ENCODE measurements around the gene ASPG. TPM values are rescaled to one million over a fixed set of nuclear protein-coding genes. Genes with fewer than 3 reads are reported as not detected.

ASPG gene
- polyA plus RNA-seq, 1 donor (not counting 4 experiments of a cell fraction or from before 2014, with no cell fraction given): 0.10 TPM

DNA sequence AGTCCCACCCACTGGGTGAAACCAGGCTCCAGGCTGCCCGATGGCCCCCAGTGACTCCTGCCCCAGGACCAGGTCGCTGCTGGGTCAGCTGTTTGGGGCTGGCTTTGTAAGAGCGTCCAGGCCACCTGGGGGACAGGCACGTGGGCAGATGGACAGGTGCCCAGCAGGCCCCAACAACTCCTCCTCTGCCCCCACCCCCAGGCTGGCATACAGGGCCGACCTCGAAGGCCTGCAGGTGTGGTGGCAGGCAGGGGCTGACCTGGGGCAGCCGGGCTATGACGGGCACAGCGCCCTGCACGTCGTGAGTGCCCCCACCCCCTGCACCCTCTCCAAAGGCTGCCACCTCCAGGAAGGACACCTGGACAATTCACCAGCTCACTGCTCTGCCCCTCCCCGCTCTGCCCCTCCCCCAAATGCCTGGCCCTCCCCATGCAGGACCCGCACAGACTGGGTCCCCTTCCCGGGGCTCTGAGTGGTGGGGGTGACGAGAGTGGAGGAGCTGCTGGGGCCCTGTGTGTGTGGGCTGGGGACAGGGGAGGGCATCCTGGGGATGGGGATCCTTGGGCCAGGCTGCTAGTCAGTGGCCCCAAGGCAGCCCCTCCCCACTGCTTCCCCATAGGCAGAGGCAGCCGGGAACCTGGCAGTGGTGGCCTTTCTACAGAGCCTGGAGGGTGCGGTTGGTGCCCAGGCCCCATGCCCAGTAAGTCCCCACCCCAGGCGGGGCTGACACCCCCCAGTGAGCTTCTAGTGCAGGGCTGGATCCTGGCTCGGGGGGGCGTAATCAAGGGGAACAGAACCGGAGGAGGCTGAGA is 26.0 kb downstream of the ASPG start:
- dilution Hi-C loops (cut with MboI; ENCODE audit: extremely low pct_ligation_motif_present, low sequenced_read_pairs): no loop called here
- H3K27ac ChIP-seq (ENCODE audit: control insufficient read depth, insufficient read depth, low read length): no peak overlapping the region
- peaks cover 22% of the 10 kb centered on the region for H3K4me1 ChIP-seq (ENCODE audit: control insufficient read depth, extremely low read depth, insufficient read depth, low read length)
- H3K9ac ChIP-seq (ENCODE audit: control insufficient read depth, extremely low read depth, insufficient read depth, low read length): no peak overlapping the region
- H3K79me2 ChIP-seq (ENCODE audit: control insufficient read depth, insufficient read depth, low read length): no peaks in the 10 kb centered on the region
- H2AFZ ChIP-seq (ENCODE audit: control insufficient read depth, low read length): no peak overlapping the region
- no peak overlapping the region for H3K4me2 ChIP-seq (ENCODE audit: control insufficient read depth, extremely low read depth, insufficient read depth, low read depth, low read length)
- no peaks in the 10 kb centered on the region for H3K9me3 ChIP-seq (ENCODE audit: control insufficient read depth, low read depth, low read length)
- H3K36me3 ChIP-seq (ENCODE audit: control insufficient read depth in 2 of 2, extremely low read depth in 1 of 2, insufficient read depth in 2 of 2, low read length in 2 of 2): no peaks in the 10 kb centered on the region
- TF ChIP-seq, protein P1, sequence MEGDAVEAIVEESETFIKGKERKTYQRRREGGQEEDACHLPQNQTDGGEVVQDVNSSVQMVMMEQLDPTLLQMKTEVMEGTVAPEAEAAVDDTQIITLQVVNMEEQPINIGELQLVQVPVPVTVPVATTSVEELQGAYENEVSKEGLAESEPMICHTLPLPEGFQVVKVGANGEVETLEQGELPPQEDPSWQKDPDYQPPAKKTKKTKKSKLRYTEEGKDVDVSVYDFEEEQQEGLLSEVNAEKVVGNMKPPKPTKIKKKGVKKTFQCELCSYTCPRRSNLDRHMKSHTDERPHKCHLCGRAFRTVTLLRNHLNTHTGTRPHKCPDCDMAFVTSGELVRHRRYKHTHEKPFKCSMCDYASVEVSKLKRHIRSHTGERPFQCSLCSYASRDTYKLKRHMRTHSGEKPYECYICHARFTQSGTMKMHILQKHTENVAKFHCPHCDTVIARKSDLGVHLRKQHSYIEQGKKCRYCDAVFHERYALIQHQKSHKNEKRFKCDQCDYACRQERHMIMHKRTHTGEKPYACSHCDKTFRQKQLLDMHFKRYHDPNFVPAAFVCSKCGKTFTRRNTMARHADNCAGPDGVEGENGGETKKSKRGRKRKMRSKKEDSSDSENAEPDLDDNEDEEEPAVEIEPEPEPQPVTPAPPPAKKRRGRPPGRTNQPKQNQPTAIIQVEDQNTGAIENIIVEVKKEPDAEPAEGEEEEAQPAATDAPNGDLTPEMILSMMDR (optimal IDR thresholded peaks at IDR 0.05 in 1 of 3, IDR thresholded peaks at IDR 0.05 in 1 of 3, conservative IDR thresholded peaks at IDR 0.05 in 1 of 3; ENCODE audit: extremely low read depth in 1 of 3, insufficient read depth in 2 of 3, low read length in 3 of 3): no peak
- no peak for TF ChIP-seq EZH2 (IDR thresholded peaks at IDR 0.05; ENCODE audit: low read length)
- FAIRE-seq (no peak), DNase-seq (ENCODE audit: low read depth, low spot score) (no peak)
- H3K4me3 ChIP-seq (ENCODE audit: control insufficient read depth in 2 of 3, extremely low read depth in 1 of 3, insufficient read depth in 2 of 3, low read depth in 1 of 3, low read length in 3 of 3): no peak overlapping the region
- peaks cover 3% of the 10 kb centered on the region for H4K20me1 ChIP-seq (ENCODE audit: control insufficient read depth, extremely low read depth, insufficient read depth, low read length)
- no peaks in the 10 kb centered on the region for H3K27me3 ChIP-seq (ENCODE audit: control insufficient read depth, extremely low read depth, insufficient read depth, low read length)
- no peaks in the 10 kb centered on the region for H3K9me1 ChIP-seq (ENCODE audit: control insufficient read depth, extremely low read depth, insufficient read depth, low read length)

DNA sequence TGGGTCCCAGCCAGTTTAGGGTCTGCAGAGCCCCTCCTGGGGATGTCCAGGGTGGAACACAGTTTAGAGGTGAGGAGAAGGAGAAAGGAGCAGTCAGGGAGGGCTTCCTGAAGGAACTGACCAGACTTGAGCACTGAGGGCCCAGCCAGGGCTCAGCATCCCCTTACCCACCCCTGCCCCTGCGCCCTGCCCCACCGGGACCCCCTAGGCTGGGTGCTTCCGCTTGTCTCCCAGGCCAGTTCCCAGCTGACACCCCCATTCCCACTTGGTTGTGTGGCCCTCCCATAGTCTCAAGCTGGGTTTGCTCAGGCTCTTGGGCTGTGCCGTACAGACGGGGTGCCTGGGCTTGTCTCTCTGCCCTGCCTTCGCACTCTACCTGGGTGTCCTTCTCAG is 26.6 kb downstream of the ASPG start:
- Histone ChIP-seq H3K4me3 (ENCODE audit: control insufficient read depth in 2 of 3, extremely low read depth in 1 of 3, insufficient read depth in 2 of 3, low read depth in 1 of 3, low read length in 3 of 3) (no peak overlapping the region), H3K27ac (ENCODE audit: control insufficient read depth, insufficient read depth, low read length) (no peak overlapping the region), H3K79me2 (ENCODE audit: control insufficient read depth, insufficient read depth, low read length) (no peaks in the 10 kb centered on the region), H3K4me2 (ENCODE audit: control insufficient read depth, extremely low read depth, insufficient read depth, low read depth, low read length) (no peak overlapping the region), H3K36me3 (ENCODE audit: control insufficient read depth in 2 of 2, extremely low read depth in 1 of 2, insufficient read depth in 2 of 2, low read length in 2 of 2) (no peaks in the 10 kb centered on the region), H3K9ac (ENCODE audit: control insufficient read depth, extremely low read depth, insufficient read depth, low read length) (no peak overlapping the region), H2AFZ (ENCODE audit: control insufficient read depth, low read length) (no peak overlapping the region), H3K4me1 (ENCODE audit: control insufficient read depth, extremely low read depth, insufficient read depth, low read length) (peaks cover 22% of the 10 kb centered on the region), H4K20me1 (ENCODE audit: control insufficient read depth, extremely low read depth, insufficient read depth, low read length) (peaks cover 3% of the 10 kb centered on the region), H3K27me3 (ENCODE audit: control insufficient read depth, extremely low read depth, insufficient read depth, low read length) (peaks cover 1% of the 10 kb centered on the region), H3K9me1 (ENCODE audit: control insufficient read depth, extremely low read depth, insufficient read depth, low read length) (no peaks in the 10 kb centered on the region), H3K9me3 (ENCODE audit: control insufficient read depth, low read depth, low read length) (no peaks in the 10 kb centered on the region)
- DNase-seq (ENCODE audit: low read depth, low spot score) (no peak), FAIRE-seq (no peak)
- no peak for TF ChIP-seq EZH2 (IDR thresholded peaks at IDR 0.05; ENCODE audit: low read length)
- TF ChIP-seq, protein P1 (optimal IDR thresholded peaks at IDR 0.05 in 1 of 3, IDR thresholded peaks at IDR 0.05 in 1 of 3, conservative IDR thresholded peaks at IDR 0.05 in 1 of 3; ENCODE audit: extremely low read depth in 1 of 3, insufficient read depth in 2 of 3, low read length in 3 of 3): no peak
- dilution Hi-C loops (cut with MboI; ENCODE audit: extremely low pct_ligation_motif_present, low sequenced_read_pairs): no loop called here

Data from keratinocyte (primary cell).